SU-DHL-6 (cell line): ENCODE results near the gene WBP2NL.

Experiments
- H2AFZ ChIP-seq: fragments of 200-600 bp; sonication (generic); 2 replicates; pipeline ENCODE4 v1.6.1; 2014; ENCODE audit warnings: low read depth, mild to moderate bottlenecking, moderate library complexity, mixed read lengths, antibody characterized with exemption, low read length; ENCODE audit not compliant: severe bottlenecking
- H3F3A ChIP-seq: fragments of 200-600 bp; shearing (Covaris generic); 2 replicates; pipeline ENCODE4 v1.6.0; 2016; ENCODE audit warnings: antibody characterized with exemption, mild to moderate bottlenecking; ENCODE audit not compliant: insufficient read depth
- H3K27ac ChIP-seq: fragments of 200-600 bp; sonication (generic); 2 replicates; pipeline ENCODE4 v1.5.1; 2016; ENCODE audit warnings: low read depth, mild to moderate bottlenecking, low read length, moderate library complexity, mixed read lengths
- H3K27me3 ChIP-seq: fragments of 200-600 bp; sonication (generic), shearing (Covaris generic); 2 replicates; pipeline ENCODE4 v1.6.0; 2014; ENCODE audit warnings: mild to moderate bottlenecking, low read length
- H3K36me3 ChIP-seq: fragments of 200-600 bp; sonication (generic); 2 replicates; pipeline ENCODE4 v1.6.1; 2014; ENCODE audit warnings: mild to moderate bottlenecking, low read length, mixed read lengths
- H3K4me2 ChIP-seq: fragments of 300-600, 200-600 bp; shearing (Covaris generic), sonication (generic); 2 replicates; pipeline ENCODE4 v1.6.0; 2014; ENCODE audit warnings: low read length, low read depth, mild to moderate bottlenecking; ENCODE audit not compliant: poor library complexity, severe bottlenecking
- H3K4me3 ChIP-seq: fragments of 200-600 bp; sonication (generic); 2 replicates; pipeline ENCODE4 v1.5.1; 2014; ENCODE audit warnings: antibody characterized with exemption, low read length, mild to moderate bottlenecking, mixed read lengths; ENCODE audit not compliant: insufficient read depth, poor library complexity, severe bottlenecking
- H3K79me2 ChIP-seq: fragments of 200-600 bp; sonication (generic); 2 replicates; pipeline ENCODE4 v1.6.1; 2014; ENCODE audit warnings: mild to moderate bottlenecking, low read length, moderate library complexity; ENCODE audit not compliant: insufficient read depth
- H3K9ac ChIP-seq: fragments of 200-600 bp; sonication (generic); 2 replicates; pipeline ENCODE4 v1.7.0; 2014; ENCODE audit warnings: mild to moderate bottlenecking, low read length
- H3K9me2 ChIP-seq: fragments of 200-600 bp; sonication (generic); replicated peaks from 2 replicates; pipeline ENCODE4 v1.6.1; 2014; ENCODE audit warnings: low read length; ENCODE audit not compliant: insufficient read depth
- H3K9me3 ChIP-seq: fragments of 200-600 bp; sonication (generic); 2 replicates; pipeline ENCODE4 v1.6.1; 2014; ENCODE audit warnings: low read length, mixed read lengths; ENCODE audit not compliant: insufficient read depth
- H4K20me1 ChIP-seq: fragments of 200-600 bp; sonication (generic); 2 replicates; pipeline ENCODE4 v1.6.1; 2014; ENCODE audit warnings: low read depth, mild to moderate bottlenecking, antibody characterized with exemption, low read length, moderate library complexity, mixed read lengths
- EZH2phosphoT487 ChIP-seq: fragments of 200-600 bp; sonication (generic), shearing (Covaris generic); conservative IDR thresholded peaks from 2 replicates; pipeline ENCODE4 v1.6.1; 2018; ENCODE audit warnings: mild to moderate bottlenecking, antibody characterized with exemption, low read length, moderate library complexity, mixed read lengths
- TF ChIP-seq, protein P1 (sequence below): fragments of 200-600 bp; sonication (generic); IDR thresholded peaks from one replicate; pipeline ENCODE4 v1.5.1; 2017; ENCODE audit warnings: antibody characterized with exemption, mild to moderate bottlenecking, low read length, moderate library complexity; ENCODE audit not compliant: insufficient read depth, poor library complexity, severe bottlenecking

WBP2NL gene

DNA sequence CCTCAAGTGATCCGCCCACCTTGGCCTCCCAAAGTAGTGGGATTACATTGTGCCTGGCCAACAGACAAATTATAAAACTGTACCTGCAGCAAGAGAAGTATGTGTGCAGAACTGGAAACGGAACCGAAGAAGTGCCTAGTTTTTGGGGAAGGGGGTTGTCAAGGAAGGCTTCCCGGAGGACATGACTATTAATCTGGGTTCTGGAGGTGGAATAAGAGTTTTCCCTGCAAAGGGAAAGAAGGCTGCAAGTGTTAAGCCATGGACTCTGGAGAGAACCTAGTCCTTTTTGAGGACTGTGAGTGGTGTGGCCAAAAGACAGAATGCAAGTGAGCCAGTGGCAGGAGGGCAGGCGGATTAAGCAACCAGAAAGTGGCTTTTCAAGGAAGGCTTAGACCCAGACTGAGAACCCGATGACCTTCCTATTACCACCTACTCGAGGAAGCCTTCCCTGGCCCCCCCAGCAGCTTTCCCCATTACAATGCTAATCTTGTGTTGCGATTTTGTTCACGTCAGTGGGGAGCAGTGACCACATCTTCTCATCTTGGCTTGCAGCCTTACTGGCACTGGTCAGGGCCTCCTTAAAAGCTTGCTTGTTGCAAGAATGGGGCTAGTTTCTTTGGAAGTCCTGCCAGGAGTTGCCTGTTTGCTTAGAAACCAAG, 35.0 kb upstream of the WBP2NL start:
- no peaks in the 10 kb centered on the region for H3K27me3 ChIP-seq
- H3K4me3 ChIP-seq: no peak overlapping the region
- H3K4me2 ChIP-seq: no peak overlapping the region
- H3K27ac ChIP-seq: no peak overlapping the region
- TF ChIP-seq, protein P1, sequence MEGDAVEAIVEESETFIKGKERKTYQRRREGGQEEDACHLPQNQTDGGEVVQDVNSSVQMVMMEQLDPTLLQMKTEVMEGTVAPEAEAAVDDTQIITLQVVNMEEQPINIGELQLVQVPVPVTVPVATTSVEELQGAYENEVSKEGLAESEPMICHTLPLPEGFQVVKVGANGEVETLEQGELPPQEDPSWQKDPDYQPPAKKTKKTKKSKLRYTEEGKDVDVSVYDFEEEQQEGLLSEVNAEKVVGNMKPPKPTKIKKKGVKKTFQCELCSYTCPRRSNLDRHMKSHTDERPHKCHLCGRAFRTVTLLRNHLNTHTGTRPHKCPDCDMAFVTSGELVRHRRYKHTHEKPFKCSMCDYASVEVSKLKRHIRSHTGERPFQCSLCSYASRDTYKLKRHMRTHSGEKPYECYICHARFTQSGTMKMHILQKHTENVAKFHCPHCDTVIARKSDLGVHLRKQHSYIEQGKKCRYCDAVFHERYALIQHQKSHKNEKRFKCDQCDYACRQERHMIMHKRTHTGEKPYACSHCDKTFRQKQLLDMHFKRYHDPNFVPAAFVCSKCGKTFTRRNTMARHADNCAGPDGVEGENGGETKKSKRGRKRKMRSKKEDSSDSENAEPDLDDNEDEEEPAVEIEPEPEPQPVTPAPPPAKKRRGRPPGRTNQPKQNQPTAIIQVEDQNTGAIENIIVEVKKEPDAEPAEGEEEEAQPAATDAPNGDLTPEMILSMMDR: no peak
- TF ChIP-seq EZH2phosphoT487: no peak
- H3F3A ChIP-seq: no peaks in the 10 kb centered on the region
- no peaks in the 10 kb centered on the region for H3K79me2 ChIP-seq
- H4K20me1 ChIP-seq: no peaks in the 10 kb centered on the region
- no peaks in the 10 kb centered on the region for H3K9me3 ChIP-seq
- no peaks in the 10 kb centered on the region for H3K36me3 ChIP-seq
- no peaks in the 10 kb centered on the region for H3K9me2 ChIP-seq
- H2AFZ ChIP-seq: no peak overlapping the region
- H3K9ac ChIP-seq: no peak overlapping the region

DNA sequence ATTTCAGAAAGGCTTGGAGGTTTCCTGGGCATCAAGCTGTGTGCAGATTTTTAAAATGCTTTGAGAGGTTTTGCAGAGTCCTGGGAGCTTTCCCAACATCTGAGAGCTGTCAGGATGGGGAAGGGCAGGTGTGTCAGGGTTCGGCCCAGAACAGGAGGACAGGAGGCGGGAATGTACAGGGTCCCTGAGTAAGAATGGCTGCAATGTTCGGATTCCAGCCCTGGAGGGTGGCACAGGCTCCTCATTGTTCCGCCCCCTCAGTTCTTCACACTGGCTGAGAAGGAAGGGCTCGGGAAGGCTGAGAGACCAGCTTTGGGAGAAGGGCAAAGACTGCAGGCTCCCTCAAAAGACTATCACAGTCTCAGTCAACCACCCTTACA, 34.5 kb upstream of the WBP2NL start:
- Histone ChIP-seq H3K27me3 (no peaks in the 10 kb centered on the region), H2AFZ (no peak overlapping the region), H3K9me3 (no peaks in the 10 kb centered on the region), H3K4me3 (no peak overlapping the region), H3F3A (no peaks in the 10 kb centered on the region), H3K9me2 (no peaks in the 10 kb centered on the region), H3K4me2 (no peak overlapping the region), H4K20me1 (no peaks in the 10 kb centered on the region), H3K27ac (no peak overlapping the region), H3K9ac (no peak overlapping the region), H3K36me3 (no peaks in the 10 kb centered on the region), H3K79me2 (no peaks in the 10 kb centered on the region)
- TF ChIP-seq EZH2phosphoT487: no peak
- TF ChIP-seq, protein P1: no peak

DNA sequence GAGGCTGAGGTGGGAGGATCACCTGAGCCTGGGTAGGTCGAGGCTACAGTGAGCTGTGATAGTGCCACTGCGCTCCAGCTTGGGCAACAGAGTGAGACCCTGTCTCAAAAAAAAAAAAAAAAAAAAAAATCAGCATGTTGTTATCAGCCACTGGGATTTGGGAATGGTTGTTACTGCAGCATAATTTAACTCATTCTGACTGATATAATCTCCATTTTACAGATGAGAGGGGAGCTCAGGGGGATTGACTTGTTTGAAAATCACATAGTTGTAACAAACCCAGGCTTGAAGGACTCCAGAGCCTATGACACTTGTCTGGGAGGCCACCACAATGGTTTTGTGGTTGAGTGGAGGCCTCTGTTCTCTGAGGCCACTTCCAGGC, 32.4 kb upstream of the WBP2NL start:
- no peaks in the 10 kb centered on the region for H3K79me2 ChIP-seq
- TF ChIP-seq, protein P1: no peak
- TF ChIP-seq EZH2phosphoT487: no peak
- no peaks in the 10 kb centered on the region for H4K20me1 ChIP-seq
- no peak overlapping the region for H3K9ac ChIP-seq
- no peaks in the 10 kb centered on the region for H3K27me3 ChIP-seq
- no peaks in the 10 kb centered on the region for H3K36me3 ChIP-seq
- H3K4me2 ChIP-seq: no peak overlapping the region
- no peak overlapping the region for H3K4me3 ChIP-seq
- H2AFZ ChIP-seq: no peak overlapping the region
- no peak overlapping the region for H3K27ac ChIP-seq
- H3K9me2 ChIP-seq: no peaks in the 10 kb centered on the region
- no peaks in the 10 kb centered on the region for H3F3A ChIP-seq
- no peaks in the 10 kb centered on the region for H3K9me3 ChIP-seq
